Nephron (organoid): ENCODE measurements around the gene RAB17.

Experiments used
- H3K27ac Mint-ChIP-seq, 3 experiments: 2 replicates each; pipeline ENCODE4 v1.8.0; 2020; ENCODE audit warnings: mixed read lengths in 3 of 3, mild to moderate bottlenecking in 2 of 3, moderate library complexity in 1 of 3
- H3K27me3 Mint-ChIP-seq: 2 replicates; pipeline ENCODE4 v1.8.0; 2021; ENCODE audit warnings: low read depth, mild to moderate bottlenecking, moderate library complexity, mixed read lengths
- H3K36me3 Mint-ChIP-seq: 2 replicates; pipeline ENCODE4 v1.8.0; 2020; ENCODE audit warnings: low read depth, mixed read lengths
- H3K4me1 Mint-ChIP-seq: 2 replicates; pipeline ENCODE4 v1.8.0; 2020; ENCODE audit warnings: mixed read lengths
- H3K4me3 Mint-ChIP-seq, 3 experiments: 2 replicates each; pipeline ENCODE4 v1.8.0; 2020; ENCODE audit warnings: mild to moderate bottlenecking in 3 of 3, mixed read lengths in 3 of 3, moderate library complexity in 2 of 3
- H3K9me3 Mint-ChIP-seq: 2 replicates; pipeline ENCODE4 v1.8.0; 2020; ENCODE audit warnings: mixed read lengths
- TF ChIP-seq, protein P1 (sequence below), 3 experiments: fragments of 200-600 bp; sonication (generic); IDR thresholded peaks; one replicate each; pipeline ENCODE4 v1.5.0; 2021; ENCODE audit warnings: antibody characterized with exemption in 3 of 3; ENCODE audit not compliant: unreplicated experiment in 3 of 3

The RAB17 gene

GRCh38 chr2:237558961-237559641, 31.4 kb downstream of the RAB17 start:
- Mint-ChIP-seq H3K4me1 (peaks cover 15% of the 10 kb centered on the region), H3K36me3 (no peaks in the 10 kb centered on the region), H3K27ac (no peak overlapping the region), H3K9me3 (peaks cover 9% of the 10 kb centered on the region), H3K4me3 (no peak overlapping the region), H3K27me3 (peaks cover 26% of the 10 kb centered on the region)
- TF ChIP-seq, protein P1, sequence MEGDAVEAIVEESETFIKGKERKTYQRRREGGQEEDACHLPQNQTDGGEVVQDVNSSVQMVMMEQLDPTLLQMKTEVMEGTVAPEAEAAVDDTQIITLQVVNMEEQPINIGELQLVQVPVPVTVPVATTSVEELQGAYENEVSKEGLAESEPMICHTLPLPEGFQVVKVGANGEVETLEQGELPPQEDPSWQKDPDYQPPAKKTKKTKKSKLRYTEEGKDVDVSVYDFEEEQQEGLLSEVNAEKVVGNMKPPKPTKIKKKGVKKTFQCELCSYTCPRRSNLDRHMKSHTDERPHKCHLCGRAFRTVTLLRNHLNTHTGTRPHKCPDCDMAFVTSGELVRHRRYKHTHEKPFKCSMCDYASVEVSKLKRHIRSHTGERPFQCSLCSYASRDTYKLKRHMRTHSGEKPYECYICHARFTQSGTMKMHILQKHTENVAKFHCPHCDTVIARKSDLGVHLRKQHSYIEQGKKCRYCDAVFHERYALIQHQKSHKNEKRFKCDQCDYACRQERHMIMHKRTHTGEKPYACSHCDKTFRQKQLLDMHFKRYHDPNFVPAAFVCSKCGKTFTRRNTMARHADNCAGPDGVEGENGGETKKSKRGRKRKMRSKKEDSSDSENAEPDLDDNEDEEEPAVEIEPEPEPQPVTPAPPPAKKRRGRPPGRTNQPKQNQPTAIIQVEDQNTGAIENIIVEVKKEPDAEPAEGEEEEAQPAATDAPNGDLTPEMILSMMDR (IDR thresholded peaks at IDR 0.05; ENCODE audit: unreplicated experiment in 3 of 3), result no peak

DNA sequence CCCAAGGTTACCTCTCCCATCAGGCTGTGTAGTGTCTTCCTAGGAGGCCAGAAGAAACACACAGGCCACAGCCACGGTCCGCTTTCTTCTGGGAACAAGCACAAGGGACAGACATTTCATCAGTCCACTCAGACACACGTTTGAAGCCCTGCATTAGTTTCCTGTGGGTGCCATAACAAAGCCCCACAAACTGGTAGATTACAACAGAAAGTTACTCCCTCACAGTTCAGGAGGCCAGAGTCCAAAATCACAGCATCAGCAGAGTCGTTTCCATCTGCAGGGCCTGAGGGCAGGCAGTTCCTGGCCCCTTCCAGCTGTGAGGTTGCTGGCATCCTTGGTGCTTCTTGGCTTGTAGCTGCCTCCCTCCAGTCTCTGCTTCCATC, 32.9 kb downstream of the RAB17 start:
- H3K4me1 Mint-ChIP-seq, result peaks cover 15% of the 10 kb centered on the region
- H3K36me3 Mint-ChIP-seq, result no peaks in the 10 kb centered on the region
- TF ChIP-seq, protein P1 (IDR thresholded peaks at IDR 0.05; ENCODE audit: unreplicated experiment in 3 of 3), result no peak
- no peak overlapping the region for H3K27ac Mint-ChIP-seq
- H3K4me3 Mint-ChIP-seq, result no peak overlapping the region
- peaks cover 16% of the 10 kb centered on the region for H3K27me3 Mint-ChIP-seq
- H3K9me3 Mint-ChIP-seq, result peaks cover 14% of the 10 kb centered on the region

DNA sequence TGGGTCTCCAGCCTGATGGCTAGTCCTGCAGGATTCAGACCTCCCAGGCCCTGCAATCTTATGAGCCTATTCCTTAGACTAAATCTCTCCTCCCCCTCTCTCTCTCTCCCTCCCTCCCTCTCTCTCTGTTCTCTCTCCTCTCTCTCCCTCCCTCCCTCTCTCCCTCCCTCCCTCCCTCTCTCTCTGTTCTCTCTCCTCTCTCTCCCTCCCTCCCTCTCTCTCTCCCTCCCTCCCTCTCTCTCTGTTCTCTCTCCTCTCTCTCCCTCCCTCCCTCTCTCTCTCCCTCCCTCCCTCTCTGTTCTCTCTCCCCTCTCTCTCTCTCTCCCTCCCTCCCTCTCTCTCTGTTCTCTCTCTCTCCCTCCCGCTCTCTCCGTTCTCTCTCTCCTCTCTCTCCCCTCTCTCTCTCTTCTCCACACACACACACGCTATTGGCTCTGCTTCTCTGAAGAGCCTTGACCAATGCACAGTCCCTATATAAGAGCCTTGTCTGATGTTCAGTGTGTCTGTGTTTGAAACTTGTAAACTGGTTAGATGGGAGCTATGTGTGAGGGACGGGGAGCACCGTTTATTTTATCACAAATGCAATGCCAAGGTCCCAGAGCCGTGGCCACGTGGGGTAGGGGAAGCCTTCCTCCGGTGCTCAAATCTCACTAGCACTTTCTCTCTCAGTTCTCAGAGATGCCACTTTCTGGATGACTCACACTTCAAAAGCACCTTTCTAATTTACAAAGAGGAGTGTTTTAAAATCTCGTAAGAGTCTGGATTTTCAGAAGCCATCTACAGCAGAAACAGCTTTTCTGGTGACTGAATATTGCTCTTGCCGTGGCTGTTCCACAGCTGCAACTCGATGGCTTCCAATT, 33.5 kb downstream of the RAB17 start:
- Mint-ChIP-seq H3K4me3 (no peak overlapping the region), H3K9me3 (peaks cover 14% of the 10 kb centered on the region), H3K36me3 (no peaks in the 10 kb centered on the region), H3K4me1 (peaks cover 15% of the 10 kb centered on the region), H3K27ac (no peak overlapping the region), H3K27me3 (peaks cover 11% of the 10 kb centered on the region)
- TF ChIP-seq, protein P1 (IDR thresholded peaks at IDR 0.05; ENCODE audit: unreplicated experiment in 3 of 3), result no peak

DNA sequence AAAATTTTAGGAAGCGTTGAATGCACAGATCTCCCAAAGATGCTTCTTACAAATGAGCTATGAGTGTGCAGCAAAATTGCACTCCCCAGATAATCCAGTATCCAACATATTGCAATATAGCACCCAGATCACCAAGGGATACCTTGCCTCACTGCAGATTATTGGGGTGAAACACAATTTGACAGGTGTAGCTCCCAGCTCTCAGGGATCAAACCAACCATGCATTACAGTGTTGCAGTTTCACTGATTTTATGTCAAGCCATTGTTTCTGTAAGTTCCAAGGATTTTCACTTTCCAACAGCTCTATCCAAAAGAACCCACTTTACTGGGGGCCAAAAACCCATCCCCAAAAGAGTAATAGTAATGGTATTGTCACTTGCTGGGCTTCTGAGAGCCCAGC, 35.0 kb downstream of the RAB17 start:
- Mint-ChIP-seq H3K36me3 (no peaks in the 10 kb centered on the region), H3K9me3 (peaks cover 14% of the 10 kb centered on the region), H3K27me3 (peaks cover 10% of the 10 kb centered on the region), H3K4me3 (no peak overlapping the region), H3K4me1 (peaks cover 15% of the 10 kb centered on the region), H3K27ac (no peak overlapping the region)
- TF ChIP-seq, protein P1 (IDR thresholded peaks at IDR 0.05; ENCODE audit: unreplicated experiment in 3 of 3), result no peak

DNA sequence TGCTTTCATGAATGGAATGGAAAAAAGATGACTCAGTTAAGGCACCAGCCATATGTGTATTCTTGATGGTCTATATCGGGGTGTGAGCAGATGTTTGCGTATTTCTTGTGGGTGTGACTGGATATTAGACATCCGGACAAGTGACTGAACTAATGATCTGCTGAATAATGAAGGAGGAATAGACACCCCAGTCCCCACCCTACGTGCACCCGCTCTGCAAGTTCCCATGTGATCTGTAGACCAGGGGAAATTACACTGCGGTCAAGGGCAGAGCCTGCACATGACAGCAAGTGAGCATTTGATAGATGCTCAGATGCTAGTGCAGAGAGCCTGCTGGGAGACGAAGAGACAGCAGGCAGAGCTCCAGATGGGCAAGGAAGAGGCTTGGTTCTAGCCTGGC, 36.6 kb downstream of the RAB17 start:
- Mint-ChIP-seq H3K9me3 (peaks cover 14% of the 10 kb centered on the region), H3K36me3 (no peaks in the 10 kb centered on the region), H3K4me3 (no peak overlapping the region), H3K27ac (no peak overlapping the region), H3K27me3 (peaks cover 6% of the 10 kb centered on the region), H3K4me1 (peaks cover 2% of the 10 kb centered on the region)
- TF ChIP-seq, protein P1 (IDR thresholded peaks at IDR 0.05; ENCODE audit: unreplicated experiment in 3 of 3), result no peak
